ENCODE data around the gene FIS1. TPM values are rescaled to one million over a fixed set of nuclear protein-coding genes. Genes with fewer than 3 reads are reported as not detected.
"Not testable (repeated sequence)": the region's sequence is repeated elsewhere in the genome, so short reads cannot be mapped to it uniquely, and the experiment has no call there.

The FIS1 gene
- total RNA-seq, 1 experiment from 2014 or later = 104 TPM

- no peak overlapping the region for H3K4me3 ChIP-seq (ENCODE audit: low read length)
- H3K4me1 ChIP-seq (ENCODE audit: low read length) = peaks cover 7% of the 10 kb centered on the region
- no peaks in the 10 kb centered on the region for H3K9me3 ChIP-seq (ENCODE audit: low read length)
- no peak for DNase-seq
- no peaks in the 10 kb centered on the region for H3K36me3 ChIP-seq (ENCODE audit: insufficient read depth, low read length)
- H3K79me2 ChIP-seq (ENCODE audit: low read length) = no peaks in the 10 kb centered on the region
- no peaks in the 10 kb centered on the region for H3K27me3 ChIP-seq (ENCODE audit: low read length)
- H4K20me1 ChIP-seq (ENCODE audit: insufficient read depth, low read depth, low read length) = no peaks in the 10 kb centered on the region
- H3K27ac ChIP-seq (ENCODE audit: low read length) = no peak overlapping the region
- no peak overlapping the region for H3K9ac ChIP-seq (ENCODE audit: low read length)
- no peak overlapping the region for H2AFZ ChIP-seq (ENCODE audit: low read length)
- no peaks in the 10 kb centered on the region for H3K9me2 ChIP-seq (replicated peaks; ENCODE audit: insufficient read depth, low read length)
- no peak overlapping the region for H3K4me2 ChIP-seq (ENCODE audit: low read depth, low read length, poor library complexity, severe bottlenecking)
These were observed 42.2 kb upstream of the FIS1 start for GRCh38 chr7:101287032-101287431.

- not testable (repeated sequence) for H3K36me3 ChIP-seq (ENCODE audit: insufficient read depth, low read length); H2AFZ ChIP-seq (ENCODE audit: low read length); DNase-seq; H3K79me2 ChIP-seq (ENCODE audit: low read length); H3K9me3 ChIP-seq (ENCODE audit: low read length); H3K4me1 ChIP-seq (ENCODE audit: low read length); H3K4me3 ChIP-seq (ENCODE audit: low read length); H3K4me2 ChIP-seq (ENCODE audit: low read depth, low read length, poor library complexity, severe bottlenecking); H3K27me3 ChIP-seq (ENCODE audit: low read length); H3K27ac ChIP-seq (ENCODE audit: low read length); H3K9ac ChIP-seq (ENCODE audit: low read length); H4K20me1 ChIP-seq (ENCODE audit: insufficient read depth, low read depth, low read length); H3K9me2 ChIP-seq (replicated peaks; ENCODE audit: insufficient read depth, low read length)
These were observed 41.0 kb upstream of the FIS1 start for GRCh38 chr7:101285880-101286279.

DNA sequence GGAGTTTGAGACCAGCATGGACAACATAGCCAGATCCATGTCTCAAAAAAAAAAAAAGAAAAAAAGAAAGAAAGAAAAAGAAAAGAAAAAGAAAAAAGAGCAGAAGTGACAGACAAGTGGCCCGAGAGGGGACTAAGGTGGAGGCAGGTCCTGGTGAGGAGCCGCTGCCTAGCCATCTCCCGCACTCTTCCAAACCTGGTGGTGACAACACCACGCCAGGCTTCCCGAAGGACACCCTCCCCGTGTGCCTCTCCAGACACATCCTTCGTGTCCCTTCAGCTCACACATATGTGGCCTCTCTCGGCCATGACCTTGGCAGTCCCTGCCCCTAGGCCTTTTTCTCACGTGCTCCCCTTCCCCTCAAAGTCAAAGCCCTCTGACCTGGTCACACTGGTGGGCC is 40.3 kb upstream of the FIS1 start:
- no peak overlapping the region for H2AFZ ChIP-seq (ENCODE audit: low read length)
- no peaks in the 10 kb centered on the region for H3K9me2 ChIP-seq (replicated peaks; ENCODE audit: insufficient read depth, low read length)
- H3K36me3 ChIP-seq (ENCODE audit: insufficient read depth, low read length) = no peaks in the 10 kb centered on the region
- H3K27me3 ChIP-seq (ENCODE audit: low read length) = no peaks in the 10 kb centered on the region
- H3K9ac ChIP-seq (ENCODE audit: low read length) = no peak overlapping the region
- no peak overlapping the region for H3K4me2 ChIP-seq (ENCODE audit: low read depth, low read length, poor library complexity, severe bottlenecking)
- no peaks in the 10 kb centered on the region for H3K79me2 ChIP-seq (ENCODE audit: low read length)
- no peak overlapping the region for H3K4me3 ChIP-seq (ENCODE audit: low read length)
- no peak overlapping the region for H3K27ac ChIP-seq (ENCODE audit: low read length)
- H3K4me1 ChIP-seq (ENCODE audit: low read length) = peaks cover 7% of the 10 kb centered on the region
- no peak for DNase-seq
- no peaks in the 10 kb centered on the region for H3K9me3 ChIP-seq (ENCODE audit: low read length)
- H4K20me1 ChIP-seq (ENCODE audit: insufficient read depth, low read depth, low read length) = no peaks in the 10 kb centered on the region

- H3K9me2 ChIP-seq (replicated peaks; ENCODE audit: insufficient read depth, low read length); H3K27me3 ChIP-seq (ENCODE audit: low read length); H4K20me1 ChIP-seq (ENCODE audit: insufficient read depth, low read depth, low read length); H3K36me3 ChIP-seq (ENCODE audit: insufficient read depth, low read length); H3K9ac ChIP-seq (ENCODE audit: low read length); H3K27ac ChIP-seq (ENCODE audit: low read length); H3K9me3 ChIP-seq (ENCODE audit: low read length); H3K4me3 ChIP-seq (ENCODE audit: low read length); H3K4me1 ChIP-seq (ENCODE audit: low read length); DNase-seq; H3K79me2 ChIP-seq (ENCODE audit: low read length); H3K4me2 ChIP-seq (ENCODE audit: low read depth, low read length, poor library complexity, severe bottlenecking); H2AFZ ChIP-seq (ENCODE audit: low read length): not testable (repeated sequence)
These were observed 36.0 kb upstream of the FIS1 start for GRCh38 chr7:101280912-101281311.

GRCh38 chr7:101278461-101279292 is 33.8 kb upstream of the FIS1 start:
- Histone ChIP-seq H3K9me3 (ENCODE audit: low read length) (no peaks in the 10 kb centered on the region), H3K4me3 (ENCODE audit: low read length) (no peak overlapping the region), H2AFZ (ENCODE audit: low read length) (no peak overlapping the region), H3K9me2 (replicated peaks; ENCODE audit: insufficient read depth, low read length) (no peaks in the 10 kb centered on the region), H3K27me3 (ENCODE audit: low read length) (no peaks in the 10 kb centered on the region), H3K4me1 (ENCODE audit: low read length) (no peaks in the 10 kb centered on the region; the same call in 1 of the 2 replicates), H3K36me3 (ENCODE audit: insufficient read depth, low read length) (no peaks in the 10 kb centered on the region), H3K79me2 (ENCODE audit: low read length) (no peaks in the 10 kb centered on the region), H3K4me2 (ENCODE audit: low read depth, low read length, poor library complexity, severe bottlenecking) (no peak overlapping the region), H3K9ac (ENCODE audit: low read length) (no peak overlapping the region), H3K27ac (ENCODE audit: low read length) (no peak overlapping the region), H4K20me1 (ENCODE audit: insufficient read depth, low read depth, low read length) (no peaks in the 10 kb centered on the region)
- no peak for DNase-seq

DNA sequence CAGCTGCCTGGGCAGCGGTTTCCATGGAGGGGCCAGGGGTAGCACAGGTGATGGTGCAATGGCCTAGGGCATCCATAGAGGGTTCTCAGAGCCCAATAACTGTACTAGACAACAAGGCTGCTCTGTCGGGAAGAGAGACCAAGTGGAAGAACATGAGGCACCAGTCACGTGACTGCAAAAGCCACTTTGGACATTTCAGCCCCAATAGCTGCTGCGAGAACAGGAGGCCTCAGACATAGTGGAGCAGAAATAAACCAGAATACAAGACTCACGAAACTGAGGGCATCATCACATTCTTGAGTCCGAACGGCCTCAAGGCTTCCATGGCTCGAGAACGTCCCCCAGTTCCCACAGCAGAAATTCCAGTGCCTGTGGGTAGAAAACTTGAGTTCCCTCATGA is 32.3 kb upstream of the FIS1 start:
- Histone ChIP-seq H4K20me1 (ENCODE audit: insufficient read depth, low read depth, low read length) (no peaks in the 10 kb centered on the region), H3K4me1 (ENCODE audit: low read length) (no peaks in the 10 kb centered on the region), H3K27me3 (ENCODE audit: low read length) (no peaks in the 10 kb centered on the region), H3K9ac (ENCODE audit: low read length) (no peak overlapping the region), H2AFZ (ENCODE audit: low read length) (no peak overlapping the region), H3K4me2 (ENCODE audit: low read depth, low read length, poor library complexity, severe bottlenecking) (no peak overlapping the region), H3K27ac (ENCODE audit: low read length) (no peak overlapping the region), H3K4me3 (ENCODE audit: low read length) (no peak overlapping the region), H3K36me3 (ENCODE audit: insufficient read depth, low read length) (no peaks in the 10 kb centered on the region), H3K9me2 (replicated peaks; ENCODE audit: insufficient read depth, low read length) (no peaks in the 10 kb centered on the region), H3K79me2 (ENCODE audit: low read length) (no peaks in the 10 kb centered on the region), H3K9me3 (ENCODE audit: low read length) (no peaks in the 10 kb centered on the region)
- no peak for DNase-seq

- Histone ChIP-seq H3K9me3 (ENCODE audit: low read length) (no peaks in the 10 kb centered on the region), H4K20me1 (ENCODE audit: insufficient read depth, low read depth, low read length) (no peaks in the 10 kb centered on the region), H3K36me3 (ENCODE audit: insufficient read depth, low read length) (no peaks in the 10 kb centered on the region), H3K4me2 (ENCODE audit: low read depth, low read length, poor library complexity, severe bottlenecking) (no peak overlapping the region), H3K4me3 (ENCODE audit: low read length) (no peak overlapping the region), H3K9me2 (replicated peaks; ENCODE audit: insufficient read depth, low read length) (no peaks in the 10 kb centered on the region), H3K9ac (ENCODE audit: low read length) (no peak overlapping the region), H3K27ac (ENCODE audit: low read length) (no peak overlapping the region), H3K4me1 (ENCODE audit: low read length) (no peaks in the 10 kb centered on the region), H3K27me3 (ENCODE audit: low read length) (no peaks in the 10 kb centered on the region), H3K79me2 (ENCODE audit: low read length) (no peaks in the 10 kb centered on the region), H2AFZ (ENCODE audit: low read length) (no peak overlapping the region)
- no peak for DNase-seq
These were observed 28.3 kb upstream of the FIS1 start for GRCh38 chr7:101273206-101273605.

- DNase-seq = no peak
- no peaks in the 10 kb centered on the region for H3K27me3 ChIP-seq (ENCODE audit: low read length)
- no peak overlapping the region for H3K9ac ChIP-seq (ENCODE audit: low read length)
- no peak overlapping the region for H3K4me3 ChIP-seq (ENCODE audit: low read length)
- no peak overlapping the region for H3K4me2 ChIP-seq (ENCODE audit: low read depth, low read length, poor library complexity, severe bottlenecking)
- no peaks in the 10 kb centered on the region for H3K9me3 ChIP-seq (ENCODE audit: low read length)
- no peak overlapping the region for H2AFZ ChIP-seq (ENCODE audit: low read length)
- no peak overlapping the region for H3K27ac ChIP-seq (ENCODE audit: low read length)
- no peaks in the 10 kb centered on the region for H3K9me2 ChIP-seq (replicated peaks; ENCODE audit: insufficient read depth, low read length)
- no peaks in the 10 kb centered on the region for H3K79me2 ChIP-seq (ENCODE audit: low read length)
- no peaks in the 10 kb centered on the region for H3K4me1 ChIP-seq (ENCODE audit: low read length)
- no peaks in the 10 kb centered on the region for H4K20me1 ChIP-seq (ENCODE audit: insufficient read depth, low read depth, low read length)
- no peaks in the 10 kb centered on the region for H3K36me3 ChIP-seq (ENCODE audit: insufficient read depth, low read length)
These were observed 26.1 kb upstream of the FIS1 start for GRCh38 chr7:101271021-101271420.
